HFFc6 (cell line): Measurements from ENCODE around the gene MYZAP. TPM values are rescaled to one million over a fixed set of nuclear protein-coding genes. Genes with fewer than 3 reads are reported as not detected.

Source experiments
- DNase-seq: peaks from one replicate; pipeline ENCODE4 v3.0.0-alpha.2; 2018
- H3K27ac Mint-ChIP-seq: 2 replicates; pipeline ENCODE4 v1.8.0; 2020; ENCODE audit warnings: mild to moderate bottlenecking, mixed read lengths
- H3K27me3 Mint-ChIP-seq: 2 replicates; pipeline ENCODE4 v1.8.0; 2021; ENCODE audit warnings: mild to moderate bottlenecking, moderate library complexity, mixed read lengths; ENCODE audit not compliant: insufficient read depth
- H3K36me3 Mint-ChIP-seq: 2 replicates; pipeline ENCODE4 v1.8.0; 2021; ENCODE audit warnings: low read depth, mixed read lengths
- H3K4me1 Mint-ChIP-seq: 2 replicates; pipeline ENCODE4 v1.8.0; 2020; ENCODE audit warnings: low read depth, mixed read lengths
- H3K4me3 Mint-ChIP-seq: 2 replicates; pipeline ENCODE4 v1.8.0; 2020; ENCODE audit warnings: mild to moderate bottlenecking, moderate library complexity, mixed read lengths
- H3K9me3 Mint-ChIP-seq: 2 replicates; pipeline ENCODE4 v1.8.0; 2020; ENCODE audit warnings: mild to moderate bottlenecking, mixed read lengths
- CTCF ChIP-seq: fragments of 200-600 bp; sonication (generic); IDR thresholded peaks from 2 replicates; pipeline ENCODE4 v1.5.0; 2021; ENCODE audit warnings: antibody characterized with exemption, mild to moderate bottlenecking
- total RNA-seq, 6 experiments: library from RNA; stranded (reverse); fragmentation: NEBNext Ultra II Directional; extraction: Animal tissue kit (Norgen Biotek cat#: 25700); gene quantifications; 2 replicates in 1 of 6; 3 replicates in 5 of 6; pipeline ENCODE4 v1.2.3, GENCODE V29; 2021

The MYZAP gene
- total RNA-seq, 6 experiments from 2014 or later, result 0.12 TPM; not detected in 5

DNA sequence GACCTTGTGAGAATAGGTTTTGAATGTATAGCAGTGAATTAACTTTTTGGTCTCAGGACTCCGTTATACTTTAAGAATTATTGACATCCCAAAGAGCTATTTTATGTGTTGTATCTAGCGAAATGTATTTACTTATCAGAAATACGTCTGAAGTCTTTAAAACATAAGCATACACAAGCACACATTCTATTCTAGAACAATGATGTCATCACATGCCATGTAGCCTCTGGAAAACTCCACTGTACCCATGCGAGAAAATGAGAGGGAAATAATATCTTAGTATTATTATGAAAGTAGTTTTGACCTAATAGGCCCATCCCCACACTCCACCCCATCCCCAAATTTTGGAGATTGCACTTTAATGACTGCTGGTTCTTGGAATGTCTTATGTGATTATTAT, 116.3 kb downstream of the MYZAP start:
- peak overlapping the region; percentile 91 for H3K4me3 Mint-ChIP-seq
- peaks cover 16% of the 10 kb centered on the region for H3K36me3 Mint-ChIP-seq
- DNase-seq, result no peak
- H3K27me3 Mint-ChIP-seq, result no peaks in the 10 kb centered on the region
- TF ChIP-seq CTCF, result no peak
- H3K27ac Mint-ChIP-seq, result peak overlapping the region; percentile 78
- H3K4me1 Mint-ChIP-seq, result peaks cover 42% of the 10 kb centered on the region
- H3K9me3 Mint-ChIP-seq, result no peaks in the 10 kb centered on the region

DNA sequence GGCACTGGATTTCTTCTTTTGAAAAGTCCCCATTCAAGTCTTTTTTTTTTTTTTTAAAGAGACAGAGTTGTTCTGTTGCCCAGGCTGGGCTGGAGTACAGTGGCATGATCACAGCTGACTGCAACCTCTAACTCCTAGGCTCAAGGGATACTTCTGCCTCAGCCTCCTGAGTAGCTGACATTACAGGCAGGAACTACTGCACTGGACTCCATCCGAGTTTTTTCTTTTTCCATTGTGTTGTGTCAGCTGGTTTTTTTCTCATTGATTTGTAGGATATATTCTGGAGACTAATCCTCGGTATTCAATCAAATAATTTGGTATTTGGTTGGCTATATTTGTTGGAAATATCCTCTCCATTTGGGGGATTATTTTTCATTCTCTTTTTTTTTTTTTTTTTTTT, 126.6 kb downstream of the MYZAP start:
- Mint-ChIP-seq H3K9me3 (no peaks in the 10 kb centered on the region), H3K27ac (no peak overlapping the region), H3K36me3 (peaks cover 25% of the 10 kb centered on the region), H3K4me1 (no peaks in the 10 kb centered on the region), H3K4me3 (no peak overlapping the region), H3K27me3 (no peaks in the 10 kb centered on the region; the same call in 1 of the 2 replicates)
- no peak for TF ChIP-seq CTCF
- DNase-seq, result no peak

GRCh38 chr15:57720867-57721266, 129.2 kb downstream of the MYZAP start:
- H3K27me3 Mint-ChIP-seq, result no peaks in the 10 kb centered on the region; the same call in 1 of the 2 replicates
- peaks cover 18% of the 10 kb centered on the region for H3K36me3 Mint-ChIP-seq
- peaks cover 4% of the 10 kb centered on the region for H3K9me3 Mint-ChIP-seq
- no peak for TF ChIP-seq CTCF
- H3K27ac Mint-ChIP-seq, result no peak overlapping the region
- no peak overlapping the region for H3K4me3 Mint-ChIP-seq
- H3K4me1 Mint-ChIP-seq, result no peaks in the 10 kb centered on the region
- no peak for DNase-seq

DNA sequence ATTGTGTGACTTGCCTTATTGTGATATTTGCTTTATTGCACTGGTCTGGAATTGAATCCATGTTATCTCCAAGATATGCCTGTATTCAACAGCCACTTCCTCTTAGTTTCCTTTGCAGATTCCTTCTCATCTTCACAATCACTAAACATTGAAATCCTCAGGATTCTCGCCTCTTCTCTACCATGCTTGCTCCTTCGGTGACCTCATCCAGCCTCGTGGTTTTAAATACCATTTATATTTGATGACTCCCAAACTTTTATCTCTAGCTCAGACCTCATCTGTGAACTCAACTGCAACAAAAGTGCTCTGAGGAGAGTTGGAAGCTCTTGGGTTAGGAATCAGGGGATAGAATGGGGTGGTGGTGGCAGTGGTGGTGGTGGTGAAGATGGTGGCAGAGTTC, 134.7 kb downstream of the MYZAP start:
- Mint-ChIP-seq H3K27ac (peak overlapping the region; percentile 16; the same call in 1 of the 2 replicates), H3K9me3 (peaks cover 4% of the 10 kb centered on the region), H3K4me1 (peaks cover 16% of the 10 kb centered on the region), H3K27me3 (no peaks in the 10 kb centered on the region; the same call in 1 of the 2 replicates), H3K36me3 (peaks cover 6% of the 10 kb centered on the region; the same call in 1 of the 2 replicates), H3K4me3 (no peak overlapping the region)
- no peak for TF ChIP-seq CTCF
- DNase-seq, result no peak

GRCh38 chr15:57727031-57727430, 135.3 kb downstream of the MYZAP start:
- DNase-seq, result peak; percentile 51
- H3K27ac Mint-ChIP-seq, result no peak overlapping the region
- peaks cover 6% of the 10 kb centered on the region; the same call in 1 of the 2 replicates for H3K36me3 Mint-ChIP-seq
- TF ChIP-seq CTCF, result no peak
- H3K9me3 Mint-ChIP-seq, result peaks cover 4% of the 10 kb centered on the region
- no peaks in the 10 kb centered on the region; the same call in 1 of the 2 replicates for H3K27me3 Mint-ChIP-seq
- H3K4me1 Mint-ChIP-seq, result peaks cover 16% of the 10 kb centered on the region
- H3K4me3 Mint-ChIP-seq, result no peak overlapping the region

DNA sequence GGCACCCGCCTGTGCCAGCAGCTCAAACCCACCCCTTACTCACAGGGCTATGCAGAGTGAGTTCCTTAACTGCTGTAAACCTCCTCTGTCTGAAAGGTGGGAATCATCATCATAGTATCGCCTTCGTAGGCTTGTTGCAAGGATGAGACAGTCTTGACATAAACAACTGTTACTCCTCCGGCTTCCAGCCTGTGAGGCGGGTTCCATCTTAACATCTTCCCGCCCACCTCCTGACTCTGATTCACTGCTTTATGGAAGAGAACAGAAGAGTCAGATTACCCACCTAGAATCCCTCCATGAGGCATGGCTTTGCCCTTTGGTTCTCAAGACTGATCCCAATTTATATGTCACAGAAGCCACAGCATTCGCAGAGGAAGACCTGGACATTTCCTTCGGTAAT, 136.7 kb downstream of the MYZAP start:
- H3K9me3 Mint-ChIP-seq, result peaks cover 4% of the 10 kb centered on the region
- TF ChIP-seq CTCF, result no peak
- DNase-seq, result no peak
- H3K4me3 Mint-ChIP-seq, result no peak overlapping the region
- peaks cover 27% of the 10 kb centered on the region for H3K4me1 Mint-ChIP-seq
- no peak overlapping the region for H3K27ac Mint-ChIP-seq
- H3K27me3 Mint-ChIP-seq, result no peaks in the 10 kb centered on the region
- H3K36me3 Mint-ChIP-seq, result peaks cover 6% of the 10 kb centered on the region; the same call in 1 of the 2 replicates
